Hepatocyte (in vitro differentiated cells): ENCODE measurements around the gene DDX56.

Source experiments
- CTCF ChIP-seq: fragments of 200-600 bp; sonication (generic); IDR thresholded peaks from 2 replicates; pipeline ENCODE4 v1.5.1; 2016; ENCODE audit warnings: antibody characterized with exemption, mild to moderate bottlenecking; ENCODE audit not compliant: poor library complexity
- EZH2 ChIP-seq: fragments of 200-600 bp; sonication (generic); IDR thresholded peaks from 2 replicates; pipeline ENCODE4 v1.6.1; 2016; ENCODE audit warnings: antibody characterized with exemption, mild to moderate bottlenecking, borderline replicate concordance

DNA sequence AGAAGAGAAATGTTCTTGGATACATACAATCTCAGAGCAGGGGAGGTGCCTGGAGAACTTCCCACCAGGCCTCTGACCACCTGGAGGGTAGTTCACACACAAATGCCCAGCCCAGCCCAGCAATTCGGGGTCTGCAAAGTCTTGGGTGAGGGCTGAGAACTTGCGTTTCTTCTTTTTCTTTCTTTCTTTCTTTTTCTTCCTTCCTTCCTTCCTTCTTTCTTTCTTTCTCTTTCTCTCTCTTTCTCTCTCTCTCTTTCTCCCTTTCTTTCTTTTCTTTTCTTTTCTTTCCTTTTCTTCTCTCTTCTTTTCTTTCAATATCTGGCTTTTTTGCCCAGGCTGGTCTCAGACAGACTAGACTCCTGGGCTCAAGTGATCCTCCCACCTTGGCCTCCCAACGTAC is 54.9 kb downstream of the DDX56 start:
- no peak for TF ChIP-seq CTCF
- no peak for TF ChIP-seq EZH2
